Adipocyte (in vitro differentiated cells): ENCODE data around the gene DOCK2.
"Not testable (repeated sequence)": the region's sequence is repeated elsewhere in the genome, so short reads cannot be mapped to it uniquely, and the experiment has no call there.

Source experiments
- DNase-seq: peaks from one replicate; pipeline ENCODE4 v3.0.0-alpha.2; 2015; ENCODE audit warnings: low read depth
- H3K27me3 ChIP-seq: replicated peaks from 2 replicates; pipeline ENCODE4 v1.7.0; 2013; ENCODE audit warnings: mild to moderate bottlenecking, low read length, moderate library complexity; ENCODE audit not compliant: control insufficient read depth, insufficient read depth
- H3K36me3 ChIP-seq: 2 replicates; pipeline ENCODE4 v1.7.0; 2013; ENCODE audit warnings: low read length, mild to moderate bottlenecking, moderate library complexity; ENCODE audit not compliant: control insufficient read depth, insufficient read depth, severe bottlenecking
- H3K4me1 ChIP-seq: 2 replicates; pipeline ENCODE4 v1.7.0; 2013; ENCODE audit warnings: mild to moderate bottlenecking, low read length, moderate library complexity; ENCODE audit not compliant: control insufficient read depth, insufficient read depth
- H3K4me3 ChIP-seq: 2 replicates; pipeline ENCODE4 v1.7.0; 2013; ENCODE audit warnings: mild to moderate bottlenecking, low read length, moderate library complexity
- H3K9ac ChIP-seq: 2 replicates; pipeline ENCODE4 v1.7.0; 2013; ENCODE audit warnings: mild to moderate bottlenecking, low read length, moderate library complexity
- H3K9me3 ChIP-seq: 2 replicates; pipeline ENCODE4 v1.7.0; 2013; ENCODE audit warnings: mild to moderate bottlenecking, low read length, moderate library complexity; ENCODE audit not compliant: control insufficient read depth

The DOCK2 gene

DNA sequence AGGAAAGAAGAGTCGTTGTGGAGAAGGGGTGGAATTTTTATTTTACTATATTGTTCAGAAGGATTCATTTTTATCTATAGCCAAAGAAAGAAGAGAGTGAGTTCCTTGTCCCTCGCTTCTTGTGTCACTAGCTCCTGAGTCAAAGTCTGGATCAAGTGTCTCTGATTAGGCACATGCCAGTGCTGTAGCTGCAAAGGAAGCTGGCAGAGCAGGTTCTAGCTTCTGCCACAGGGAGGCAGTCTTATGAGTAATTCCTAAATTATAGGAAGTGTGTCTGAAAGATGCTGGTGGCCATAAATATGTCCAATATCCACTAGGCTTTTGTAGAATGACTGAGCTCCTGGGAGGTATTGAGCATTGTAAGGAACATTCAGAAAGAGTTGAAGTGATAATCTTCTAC lies 84.7 kb downstream of the DOCK2 start:
- H3K9ac ChIP-seq: no peak overlapping the region
- H3K9me3 ChIP-seq: peaks cover 7% of the 10 kb centered on the region
- no peak for DNase-seq
- H3K4me1 ChIP-seq: peaks cover 18% of the 10 kb centered on the region
- H3K4me3 ChIP-seq: no peak overlapping the region
- no peaks in the 10 kb centered on the region for H3K36me3 ChIP-seq
- H3K27me3 ChIP-seq: no peaks in the 10 kb centered on the region

DNA sequence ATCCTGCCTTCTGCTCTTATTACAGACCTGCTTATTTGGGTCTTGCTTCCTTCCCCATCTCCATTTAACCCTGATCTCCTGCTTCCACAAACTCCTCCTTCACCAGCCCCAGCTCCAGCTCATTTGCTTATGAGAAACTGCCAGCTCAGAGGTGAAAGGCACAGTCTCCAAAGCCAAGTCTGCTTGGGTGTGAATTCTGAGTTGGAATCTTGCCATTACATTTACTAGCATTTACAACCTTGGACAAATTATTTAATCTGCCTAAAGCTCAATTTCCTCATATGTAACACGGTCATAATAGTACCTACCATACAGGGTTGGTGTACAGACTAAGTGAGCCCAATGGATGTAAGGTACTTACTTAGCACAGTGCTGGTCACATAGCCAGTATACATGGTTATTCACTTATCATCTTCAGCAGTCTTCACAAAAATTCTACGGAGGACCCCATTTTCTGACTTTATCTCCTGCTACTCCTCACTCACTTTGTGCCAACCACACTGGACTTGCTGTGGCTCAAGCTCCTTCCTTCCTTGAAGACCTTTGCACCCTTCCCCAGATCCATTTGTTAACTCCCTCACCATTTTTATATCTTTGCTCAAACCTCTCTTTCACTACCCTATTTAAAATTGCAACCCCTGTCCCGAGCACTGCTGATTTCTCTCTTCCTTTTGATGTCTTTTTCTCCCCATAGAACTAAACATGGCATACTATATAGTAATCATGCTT lies 86.2 kb downstream of the DOCK2 start:
- H3K4me1 ChIP-seq: peaks cover 3% of the 10 kb centered on the region
- peaks cover 7% of the 10 kb centered on the region for H3K9me3 ChIP-seq
- H3K4me3 ChIP-seq: no peak overlapping the region
- no peaks in the 10 kb centered on the region for H3K36me3 ChIP-seq
- no peak overlapping the region for H3K9ac ChIP-seq
- no peak for DNase-seq
- H3K27me3 ChIP-seq: no peaks in the 10 kb centered on the region

DNA sequence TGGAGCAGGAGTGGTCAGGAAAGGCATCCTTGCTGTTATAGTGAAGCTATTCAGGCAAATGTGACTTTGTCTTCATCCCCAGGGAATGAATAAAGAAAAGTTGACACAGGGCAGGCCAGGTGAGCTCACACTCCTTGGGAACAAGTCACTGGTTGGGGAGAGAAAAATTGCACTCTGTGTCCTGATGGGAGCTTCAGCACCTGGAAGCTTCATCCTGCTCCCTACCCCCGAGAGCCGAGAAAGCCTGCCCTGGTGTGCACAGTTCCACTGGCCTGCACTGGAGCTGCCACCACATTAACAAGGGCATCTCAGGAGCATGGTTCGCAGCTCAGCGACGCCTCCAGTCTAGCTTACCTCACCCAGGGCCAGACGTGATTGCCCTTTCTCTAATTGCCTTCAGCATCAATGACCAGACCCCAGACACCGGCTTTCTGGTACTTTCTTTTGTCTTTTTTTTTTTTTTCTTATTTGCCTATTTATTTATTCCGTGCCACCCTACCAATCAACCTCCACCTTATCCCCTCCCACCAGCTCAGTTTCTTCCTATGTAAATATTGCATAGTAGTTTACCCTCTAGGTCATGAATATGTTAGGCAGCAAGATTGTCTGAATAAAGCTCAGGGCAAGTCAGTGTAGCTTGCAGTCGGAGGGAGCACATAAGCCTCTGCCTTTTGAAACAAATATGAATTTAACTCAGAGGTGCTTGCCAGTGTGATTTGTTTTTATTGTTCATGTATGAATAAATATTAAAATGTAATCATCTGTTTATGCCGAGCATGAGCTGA lies 87.4 kb downstream of the DOCK2 start:
- H3K9ac ChIP-seq: no peak overlapping the region
- no peaks in the 10 kb centered on the region for H3K4me1 ChIP-seq
- H3K27me3 ChIP-seq: no peaks in the 10 kb centered on the region
- no peak overlapping the region for H3K4me3 ChIP-seq
- H3K9me3 ChIP-seq: peaks cover 7% of the 10 kb centered on the region
- DNase-seq: no peak
- H3K36me3 ChIP-seq: no peaks in the 10 kb centered on the region

DNA sequence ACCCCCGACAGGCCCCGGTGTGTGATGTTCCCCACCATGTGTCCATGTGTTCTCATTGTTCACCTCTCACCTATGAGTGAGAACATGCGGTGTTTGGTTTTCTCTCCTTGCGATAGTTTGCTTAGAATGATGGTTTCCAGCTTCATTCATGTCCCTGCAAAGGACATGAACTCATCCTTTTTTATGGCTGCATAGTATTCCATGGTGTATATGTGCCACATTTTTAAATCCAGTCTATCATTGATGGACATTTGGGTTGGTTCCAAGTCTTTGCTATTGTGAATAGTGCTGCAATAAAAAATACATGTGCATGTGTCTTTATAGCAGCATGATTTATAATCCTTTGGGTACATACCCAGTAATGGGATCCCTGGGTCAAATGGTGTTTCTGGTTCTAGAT lies 88.6 kb downstream of the DOCK2 start:
- not testable (repeated sequence) for H3K27me3 ChIP-seq, DNase-seq, H3K4me1 ChIP-seq, H3K9ac ChIP-seq, H3K9me3 ChIP-seq, H3K4me3 ChIP-seq, H3K36me3 ChIP-seq

DNA sequence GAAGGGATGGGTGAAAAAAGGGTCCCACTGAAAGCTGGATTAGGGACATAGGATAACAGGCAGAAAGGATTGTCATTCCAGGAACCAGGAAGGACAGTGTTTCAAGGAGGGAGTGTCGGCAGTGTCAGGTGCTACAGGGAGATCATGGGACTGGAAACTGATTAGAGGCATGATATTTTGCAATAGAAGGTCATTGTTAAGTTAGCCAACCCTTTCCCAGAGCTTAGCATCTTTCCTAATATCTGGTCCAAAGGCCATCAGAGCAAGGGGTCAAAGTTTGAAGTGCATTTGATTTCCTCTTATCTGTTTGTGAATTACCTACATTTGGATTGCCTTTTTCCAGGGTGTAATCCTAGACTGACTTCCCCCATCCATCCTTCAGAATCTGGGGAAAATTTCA lies 91.3 kb downstream of the DOCK2 start:
- H3K9ac ChIP-seq: no peak overlapping the region
- no peaks in the 10 kb centered on the region for H3K36me3 ChIP-seq
- no peak overlapping the region for H3K4me3 ChIP-seq
- no peaks in the 10 kb centered on the region for H3K9me3 ChIP-seq
- no peak for DNase-seq
- no peaks in the 10 kb centered on the region for H3K27me3 ChIP-seq
- no peaks in the 10 kb centered on the region for H3K4me1 ChIP-seq

DNA sequence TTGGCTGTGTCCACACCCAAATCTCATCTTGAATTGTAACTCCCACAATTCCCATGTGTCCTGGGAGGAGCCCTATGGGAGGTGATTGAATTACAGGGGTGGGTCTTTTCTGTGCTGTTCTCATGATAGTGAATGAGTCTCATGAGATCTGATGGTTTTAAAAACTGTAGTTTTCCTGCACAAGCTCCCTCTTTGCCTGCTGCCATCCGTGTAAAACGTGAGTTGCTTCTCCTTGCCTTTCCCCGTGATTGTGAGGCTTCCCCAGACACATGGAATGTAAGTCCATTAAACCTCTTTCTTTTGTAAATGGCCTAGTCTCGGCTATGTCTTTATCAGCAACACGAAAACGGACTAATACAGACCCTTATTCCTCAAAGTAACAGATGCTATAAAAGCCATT lies 94.1 kb downstream of the DOCK2 start:
- no peak for DNase-seq
- no peaks in the 10 kb centered on the region for H3K36me3 ChIP-seq
- no peaks in the 10 kb centered on the region for H3K4me1 ChIP-seq
- no peaks in the 10 kb centered on the region for H3K27me3 ChIP-seq
- peaks cover 2% of the 10 kb centered on the region for H3K9me3 ChIP-seq
- H3K9ac ChIP-seq: no peak overlapping the region
- H3K4me3 ChIP-seq: no peak overlapping the region

DNA sequence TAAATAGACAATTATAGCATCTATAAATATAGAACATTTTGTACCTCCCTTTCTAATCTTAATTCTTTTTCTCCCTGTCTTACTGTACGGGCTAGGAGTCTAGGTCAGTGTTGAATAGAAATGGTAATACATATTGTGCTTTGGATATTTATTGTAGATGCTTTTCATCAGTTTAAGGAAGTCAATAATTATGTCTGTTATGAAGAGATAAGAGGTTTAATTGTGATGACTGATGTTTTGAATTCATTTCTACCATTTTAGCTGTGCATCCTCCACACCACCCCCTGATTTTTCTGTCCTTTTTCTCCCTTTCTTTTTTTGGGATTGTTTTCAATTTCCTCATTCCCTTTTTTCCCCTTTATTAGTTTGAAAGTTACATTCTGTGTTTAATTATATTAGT lies 95.8 kb downstream of the DOCK2 start:
- Histone ChIP-seq H3K9me3 (peaks cover 2% of the 10 kb centered on the region), H3K4me3 (no peak overlapping the region), H3K27me3 (no peaks in the 10 kb centered on the region), H3K9ac (no peak overlapping the region), H3K4me1 (no peaks in the 10 kb centered on the region), H3K36me3 (no peaks in the 10 kb centered on the region)
- no peak for DNase-seq

DNA sequence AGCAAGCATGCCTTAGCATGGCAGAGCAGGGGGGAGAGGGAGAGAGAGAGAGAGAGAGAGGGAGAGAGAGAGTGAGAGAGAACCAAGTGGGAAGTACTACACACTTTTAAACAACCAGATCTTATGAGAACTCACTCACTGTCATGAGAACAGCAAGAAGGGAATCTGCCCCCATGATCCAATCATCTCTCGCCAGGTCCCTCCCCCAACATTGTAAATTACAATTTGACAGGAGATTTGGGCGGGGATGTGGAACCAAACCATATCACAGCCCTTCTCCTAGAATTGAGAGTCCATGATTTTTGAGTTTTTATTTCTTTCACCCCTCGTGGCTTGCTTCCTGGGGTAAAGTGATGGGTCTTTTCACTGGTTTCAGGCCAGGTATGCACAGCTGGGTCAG lies 98.8 kb downstream of the DOCK2 start:
- Histone ChIP-seq H3K9ac (no peak overlapping the region), H3K9me3 (peaks cover 2% of the 10 kb centered on the region), H3K36me3 (no peaks in the 10 kb centered on the region), H3K4me3 (no peak overlapping the region), H3K27me3 (no peaks in the 10 kb centered on the region), H3K4me1 (no peaks in the 10 kb centered on the region)
- no peak for DNase-seq

DNA sequence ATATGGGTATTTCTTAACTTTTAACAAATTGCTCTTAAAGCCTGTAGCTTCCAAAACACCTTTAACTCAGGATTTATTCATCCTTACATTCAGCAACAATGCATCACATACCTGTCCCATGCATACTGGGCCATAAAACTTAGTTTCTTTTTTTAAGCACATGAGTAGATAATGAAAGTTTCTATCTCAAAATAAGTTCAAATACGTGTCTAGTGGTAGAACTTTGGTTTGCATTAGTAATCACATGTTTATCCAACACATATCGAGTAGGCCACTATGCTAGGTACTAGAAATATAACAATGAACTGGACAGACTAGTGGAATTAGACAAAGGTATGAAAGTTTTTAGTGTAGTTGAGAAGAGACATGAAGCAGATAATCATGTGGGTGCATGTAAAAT lies 99.6 kb downstream of the DOCK2 start:
- H3K4me3 ChIP-seq: no peak overlapping the region
- H3K9ac ChIP-seq: no peak overlapping the region
- peaks cover 2% of the 10 kb centered on the region for H3K9me3 ChIP-seq
- H3K27me3 ChIP-seq: no peaks in the 10 kb centered on the region
- H3K36me3 ChIP-seq: no peaks in the 10 kb centered on the region
- no peak for DNase-seq
- H3K4me1 ChIP-seq: no peaks in the 10 kb centered on the region

DNA sequence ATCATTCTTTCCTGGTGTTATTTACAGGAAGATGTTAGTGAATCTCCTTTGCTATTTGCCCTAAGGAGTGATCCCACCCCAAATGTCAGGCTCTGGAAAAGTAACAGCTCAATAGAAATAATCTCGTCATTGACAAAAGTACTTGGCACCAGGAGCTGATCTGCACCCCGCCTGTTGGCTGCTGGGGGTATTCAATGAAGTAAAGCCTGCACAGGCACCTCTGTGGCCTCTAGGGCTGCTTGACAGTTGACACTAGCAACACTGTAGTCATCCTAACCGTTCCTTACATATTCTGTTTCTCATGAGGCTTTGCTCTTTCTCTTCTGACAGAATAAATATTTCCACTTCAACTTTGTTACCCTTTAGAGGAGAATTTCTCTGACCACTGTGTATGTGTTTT lies 103.4 kb downstream of the DOCK2 start:
- Histone ChIP-seq H3K36me3 (no peaks in the 10 kb centered on the region), H3K9ac (no peak overlapping the region), H3K4me3 (no peak overlapping the region), H3K27me3 (no peaks in the 10 kb centered on the region), H3K9me3 (no peaks in the 10 kb centered on the region), H3K4me1 (peaks cover 9% of the 10 kb centered on the region)
- DNase-seq: no peak

DNA sequence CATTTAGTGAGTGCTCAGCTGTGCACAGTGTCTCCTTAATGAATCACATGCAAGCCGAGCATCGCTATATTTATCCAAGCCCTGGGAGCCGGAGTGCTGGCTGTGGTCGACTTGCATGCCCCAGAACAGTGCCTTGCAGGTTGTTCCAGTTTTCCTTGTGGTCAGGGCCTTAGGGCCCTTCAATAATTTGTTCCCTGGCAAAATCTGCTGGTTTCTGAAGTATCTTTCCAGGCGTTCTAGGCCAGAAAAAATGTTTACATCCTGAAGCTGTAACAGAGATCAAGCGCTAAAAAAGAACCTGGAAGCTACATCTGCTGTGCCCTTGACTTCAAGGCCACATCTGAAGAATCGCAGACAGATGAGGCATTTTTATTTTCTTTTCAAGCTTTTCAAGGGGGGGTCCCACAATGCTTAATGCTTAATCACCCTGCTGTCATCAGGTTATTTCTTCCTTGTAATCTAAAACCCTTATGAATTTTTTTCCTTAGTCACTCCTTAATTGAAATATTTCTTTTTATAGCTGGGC lies 105.8 kb downstream of the DOCK2 start:
- Histone ChIP-seq H3K4me3 (no peak overlapping the region), H3K27me3 (no peaks in the 10 kb centered on the region), H3K36me3 (no peaks in the 10 kb centered on the region), H3K9me3 (no peaks in the 10 kb centered on the region), H3K4me1 (peaks cover 12% of the 10 kb centered on the region), H3K9ac (no peak overlapping the region)
- peak; percentile 67 for DNase-seq
